Hepatocyte (in vitro differentiated cells): ENCODE results near the gene YIPF4. TPM values are rescaled to one million over a fixed set of nuclear protein-coding genes. Genes with fewer than 3 reads are reported as not detected.

Source experiments
- DNase-seq: peaks from one replicate; pipeline ENCODE4 v3.0.0-alpha.2; 2016; ENCODE audit warnings: low spot score
- H2AFZ ChIP-seq: fragments of 200-600 bp; sonication (generic); 2 replicates; pipeline ENCODE4 v1.6.0; 2016; ENCODE audit warnings: antibody characterized with exemption, mild to moderate bottlenecking
- H3K27ac ChIP-seq: fragments of 200-600 bp; sonication (generic); 2 replicates; pipeline ENCODE4 v1.5.1; 2016; ENCODE audit warnings: mild to moderate bottlenecking
- H3K27me3 ChIP-seq: fragments of 200-600 bp; sonication (generic); 2 replicates; pipeline ENCODE4 v1.6.1; 2016
- H3K36me3 ChIP-seq: fragments of 200-600 bp; sonication (generic); replicated peaks from 2 replicates; pipeline ENCODE4 v1.5.1; 2016; ENCODE audit warnings: low read depth; ENCODE audit not compliant: insufficient read depth
- H3K4me1 ChIP-seq: fragments of 200-600 bp; sonication (generic); 2 replicates; pipeline ENCODE4 v1.5.1; 2016; ENCODE audit warnings: mild to moderate bottlenecking, moderate library complexity; ENCODE audit not compliant: insufficient read depth
- H3K4me2 ChIP-seq: fragments of 200-600 bp; sonication (generic); 2 replicates; pipeline ENCODE4 v1.6.0; 2016
- H3K4me3 ChIP-seq: fragments of 200-600 bp; sonication (generic); 2 replicates; pipeline ENCODE4 v1.5.1; 2016; ENCODE audit warnings: mild to moderate bottlenecking
- H3K79me2 ChIP-seq: fragments of 200-600 bp; sonication (generic); 2 replicates; pipeline ENCODE4 v1.6.0; 2017; ENCODE audit warnings: mild to moderate bottlenecking
- H3K9me2 ChIP-seq: fragments of 200-600 bp; sonication (generic); replicated peaks from 2 replicates; pipeline ENCODE4 v1.6.0; 2017; ENCODE audit warnings: mild to moderate bottlenecking; ENCODE audit not compliant: insufficient read depth
- H3K9me3 ChIP-seq: fragments of 200-600 bp; sonication (generic); 2 replicates; pipeline ENCODE4 v1.5.1; 2016; ENCODE audit warnings: low read depth, mild to moderate bottlenecking
- H4K20me1 ChIP-seq: fragments of 200-600 bp; sonication (generic); 2 replicates; pipeline ENCODE4 v1.6.0; 2016; ENCODE audit warnings: mild to moderate bottlenecking; ENCODE audit not compliant: insufficient read depth, poor library complexity, severe bottlenecking
- CTCF ChIP-seq: fragments of 200-600 bp; sonication (generic); IDR thresholded peaks from 2 replicates; pipeline ENCODE4 v1.5.1; 2016; ENCODE audit warnings: antibody characterized with exemption, mild to moderate bottlenecking; ENCODE audit not compliant: poor library complexity
- EZH2 ChIP-seq: fragments of 200-600 bp; sonication (generic); IDR thresholded peaks from 2 replicates; pipeline ENCODE4 v1.6.1; 2016; ENCODE audit warnings: antibody characterized with exemption, mild to moderate bottlenecking, borderline replicate concordance
- EZH2phosphoT487 ChIP-seq: fragments of 200-600 bp; sonication (generic); IDR thresholded peaks from one replicate; pipeline ENCODE4 v1.6.1; 2018; ENCODE audit warnings: antibody characterized with exemption, mild to moderate bottlenecking, low read depth, moderate library complexity; ENCODE audit not compliant: unreplicated experiment, severe bottlenecking
- WGBS: methylation state at CpG from one replicate; pipeline ENCODE4 v1.1.6; 2016; ENCODE audit warnings: low lambda C conversion rate; ENCODE audit errors: missing lambda C conversion rate; 5-methylcytosine and 5-hydroxymethylcytosine counted together
- polyA plus RNA-seq: library from polyadenylated mRNA; unstranded; fragments of >200 nt; fragmentation: Nextera tagmentation; extraction: Ambion mirVana; gene quantifications from 2 replicates; pipeline ENCODE4 v1.2.1, GENCODE V29; 2016
- total RNA-seq: library from RNA; depleted of rRNA; stranded (reverse); fragments of >200 nt; gene quantifications from 2 replicates; pipeline ENCODE4 v1.2.3, GENCODE V29; 2014

Gene YIPF4
- total and polyA plus RNA-seq, 2 experiments from 2014 or later = 48.6 to 67.2 TPM

DNA sequence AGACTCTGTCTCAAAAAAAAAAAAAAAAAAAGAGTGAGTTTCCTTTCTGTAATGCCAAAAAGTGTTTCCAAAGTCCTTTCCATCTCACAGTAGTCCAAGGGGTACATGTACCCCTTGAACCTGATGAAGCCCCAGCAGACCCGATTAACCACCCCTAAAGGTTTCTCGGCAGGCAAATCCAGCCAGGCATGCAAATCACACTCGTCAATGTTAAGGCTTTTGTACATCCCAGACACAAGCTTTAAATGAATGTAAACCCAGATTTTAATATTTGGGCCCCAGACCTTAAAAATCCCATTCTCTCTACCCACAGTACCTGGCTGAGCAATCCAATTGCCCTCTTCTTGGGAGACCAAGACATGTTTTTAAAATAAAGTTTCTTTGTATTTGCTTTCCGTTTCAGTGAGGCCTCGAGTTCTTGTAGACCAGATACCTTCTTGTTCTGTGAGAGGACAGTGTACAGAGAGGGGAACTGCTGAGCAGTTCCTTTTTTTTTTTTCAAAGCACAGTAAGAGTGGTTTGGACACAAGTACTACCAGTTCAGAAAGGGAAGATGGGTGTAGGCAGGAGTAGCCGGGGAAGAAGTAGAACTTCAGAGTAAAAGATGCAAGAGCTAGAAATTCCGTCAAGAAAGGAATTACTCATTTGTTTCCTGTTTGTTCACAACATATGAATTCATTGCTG, 13.1 kb upstream of the YIPF4 start, which contains the start of gene NLRC4:
NLRC4 (minus strand) TSS at position 465 of the 684 bp plus-strand sequence. CDS start 8,111 bp downstream, outside the sequence.
- no peak for DNase-seq
- Histone ChIP-seq H3K79me2 (no peaks in the 10 kb centered on the region), H2AFZ (no peak within 1 kb of the TSS), H3K4me2 (no peak within 1 kb of the TSS), H3K9me2 (no peaks in the 10 kb centered on the region), H3K9me3 (no peaks in the 10 kb centered on the region), H4K20me1 (no peaks in the 10 kb centered on the region), H3K27me3 (peaks cover 3% of the 10 kb centered on the region), H3K4me3 (no peak within 1 kb of the TSS), H3K4me1 (no peaks in the 10 kb centered on the region), H3K27ac (no peak within 1 kb of the TSS), H3K36me3 (no peaks in the 10 kb centered on the region)
- TF ChIP-seq EZH2 (no peak), CTCF (no peak), EZH2phosphoT487 (no peak)
- WGBS = 87% methylated on average over 7 of the region's 7 CpGs

DNA sequence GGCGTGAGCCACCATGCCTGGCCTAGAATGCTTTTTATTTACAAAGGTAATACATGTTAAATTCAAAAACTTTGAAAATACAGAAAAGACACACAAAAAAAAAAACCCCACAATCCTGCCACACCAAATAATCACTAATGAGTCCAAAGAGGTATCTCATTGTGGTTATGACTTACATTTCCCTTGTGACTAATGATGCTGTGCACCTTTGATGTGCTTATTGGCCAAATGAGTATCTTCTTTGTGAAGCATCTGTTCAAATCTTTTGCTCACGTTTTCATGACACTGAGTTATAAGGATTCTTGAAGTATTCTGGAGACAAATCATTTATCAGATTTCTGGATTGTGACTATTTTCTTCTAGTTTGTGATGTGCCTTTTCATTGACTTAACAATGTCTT, 6.6 kb upstream of the YIPF4 start:
- no peaks in the 10 kb centered on the region for H3K4me1 ChIP-seq
- no peak overlapping the region for H3K27ac ChIP-seq
- no peaks in the 10 kb centered on the region for H3K9me3 ChIP-seq
- no peak overlapping the region for H3K4me2 ChIP-seq
- DNase-seq = no peak
- H2AFZ ChIP-seq = no peak overlapping the region
- H3K4me3 ChIP-seq = no peak overlapping the region
- TF ChIP-seq EZH2phosphoT487 = no peak
- TF ChIP-seq CTCF = no peak
- no peak for TF ChIP-seq EZH2
- no peaks in the 10 kb centered on the region for H3K36me3 ChIP-seq
- H3K9me2 ChIP-seq = no peaks in the 10 kb centered on the region
- peaks cover 3% of the 10 kb centered on the region for H3K27me3 ChIP-seq
- H4K20me1 ChIP-seq = no peaks in the 10 kb centered on the region
- H3K79me2 ChIP-seq = no peaks in the 10 kb centered on the region
- WGBS = 71% methylated on average over 2 of the region's 2 CpGs

GRCh38 chr2:32272279-32272678, 5.4 kb upstream of the YIPF4 start:
- no peaks in the 10 kb centered on the region for H3K9me3 ChIP-seq
- no peaks in the 10 kb centered on the region for H4K20me1 ChIP-seq
- H3K36me3 ChIP-seq = no peaks in the 10 kb centered on the region
- no peak for DNase-seq
- 54% methylated on average over 3 of the region's 3 CpGs for WGBS
- no peak overlapping the region for H2AFZ ChIP-seq
- H3K79me2 ChIP-seq = no peaks in the 10 kb centered on the region
- no peak overlapping the region for H3K4me3 ChIP-seq
- peaks cover 2% of the 10 kb centered on the region for H3K4me1 ChIP-seq
- no peaks in the 10 kb centered on the region for H3K9me2 ChIP-seq
- no peak overlapping the region for H3K27ac ChIP-seq
- no peak overlapping the region for H3K4me2 ChIP-seq
- peaks cover 3% of the 10 kb centered on the region for H3K27me3 ChIP-seq
- TF ChIP-seq EZH2 (no peak), EZH2phosphoT487 (no peak), CTCF (no peak)
